Endothelial cell of umbilical vein (primary cell): ENCODE results near the gene ANKH.

ENCODE experiments used
- CTCF ChIP-seq, 2 donors: IDR thresholded peaks; 1 replicate in 1 of 2; 2 replicates in 1 of 2; pipeline ENCODE4 v1.5.1; 2011; ENCODE audit warnings: low read length in 2 of 2, mild to moderate bottlenecking in 2 of 2, moderate library complexity in 2 of 2, control low read depth in 1 of 2, inconsistent platforms in 1 of 2, low read depth in 1 of 2; ENCODE audit not compliant: insufficient read depth in 1 of 2; ENCODE audit errors: extremely low read depth in 1 of 2
- POLR2A ChIP-seq: IDR thresholded peaks from 2 replicates; pipeline ENCODE4 v1.6.1; 2012; ENCODE audit warnings: low read depth, mild to moderate bottlenecking, control low read depth, low read length

- TF ChIP-seq POLR2A (no peak), CTCF (IDR thresholded peaks at IDR 0.05; ENCODE audit: extremely low read depth in 1 of 2, insufficient read depth in 1 of 2, low read depth in 1 of 2, low read length in 2 of 2) (no peak)
These were observed 141.9 kb downstream of the ANKH start for GRCh38 chr5:14729448-14730385.
